ENCODE data around the gene MYO7B.

The MYO7B gene

GRCh38 chr2:127545796-127546195 lies 10.3 kb downstream of the MYO7B start:
- no peak overlapping the region for H3K4me3 ChIP-seq (ENCODE audit: low read depth, low read length)
- DNase-seq (ENCODE audit: low read depth) = no peak

DNA sequence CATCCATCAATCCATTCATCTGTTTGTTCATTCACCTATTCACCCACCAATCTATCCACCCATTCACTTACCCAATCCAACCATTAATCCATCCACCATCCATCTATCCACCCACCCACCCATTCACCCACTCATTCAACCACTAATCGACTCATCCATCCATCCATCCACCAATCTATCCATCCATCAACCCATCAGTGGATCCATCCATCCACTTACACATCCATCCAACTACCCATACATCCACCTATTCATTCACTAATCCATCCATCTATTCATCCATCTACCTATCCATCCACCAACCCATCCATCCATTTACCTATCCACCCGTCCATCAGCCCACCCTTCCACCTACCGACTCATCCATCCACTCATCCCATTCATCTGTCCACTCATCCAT lies 11.3 kb downstream of the MYO7B start:
- DNase-seq (ENCODE audit: low read depth) = no peak
- H3K4me3 ChIP-seq (ENCODE audit: low read depth, low read length) = no peak overlapping the region

- DNase-seq (ENCODE audit: low read depth) = no peak
- H3K4me3 ChIP-seq (ENCODE audit: low read depth, low read length) = no peak overlapping the region
These were observed 15.9 kb downstream of the MYO7B start for GRCh38 chr2:127551221-127551930.

- H3K4me3 ChIP-seq (ENCODE audit: low read depth, low read length) = no peak overlapping the region
- DNase-seq (ENCODE audit: low read depth) = no peak
These were observed 16.9 kb downstream of the MYO7B start for GRCh38 chr2:127552336-127552735.

GRCh38 chr2:127552846-127553245 lies 17.4 kb downstream of the MYO7B start:
- no peak for DNase-seq (ENCODE audit: low read depth)
- H3K4me3 ChIP-seq (ENCODE audit: low read depth, low read length) = no peak overlapping the region

DNA sequence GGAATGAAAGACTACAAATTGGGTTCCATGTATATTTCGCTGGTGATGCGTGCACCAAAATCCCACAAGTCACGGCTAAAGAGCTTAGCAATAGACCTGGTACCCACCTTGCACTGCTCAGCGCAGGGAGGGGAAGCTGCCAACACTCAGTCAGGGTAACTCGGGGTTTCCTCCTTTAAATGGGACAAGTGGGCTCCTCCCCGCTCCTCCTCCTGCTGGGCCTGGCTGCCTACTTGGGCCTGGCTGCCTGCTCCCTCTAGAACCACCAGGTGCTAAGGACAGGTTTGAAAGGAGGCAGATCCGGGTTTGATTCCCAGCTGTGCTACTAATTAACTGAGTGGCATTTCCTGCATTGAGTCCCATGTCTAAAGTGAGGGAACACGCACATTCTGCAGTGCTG lies 23.4 kb downstream of the MYO7B start:
- no peak for DNase-seq (ENCODE audit: low read depth)
- no peak overlapping the region for H3K4me3 ChIP-seq (ENCODE audit: low read depth, low read length)

- H3K4me3 ChIP-seq (ENCODE audit: low read depth, low read length) = no peak overlapping the region
- no peak for DNase-seq (ENCODE audit: low read depth)
These were observed 24.0 kb downstream of the MYO7B start for GRCh38 chr2:127559454-127559853.

GRCh38 chr2:127560201-127560930 lies 24.9 kb downstream of the MYO7B start:
- DNase-seq (ENCODE audit: low read depth) = no peak
- H3K4me3 ChIP-seq (ENCODE audit: low read depth, low read length) = no peak overlapping the region

DNA sequence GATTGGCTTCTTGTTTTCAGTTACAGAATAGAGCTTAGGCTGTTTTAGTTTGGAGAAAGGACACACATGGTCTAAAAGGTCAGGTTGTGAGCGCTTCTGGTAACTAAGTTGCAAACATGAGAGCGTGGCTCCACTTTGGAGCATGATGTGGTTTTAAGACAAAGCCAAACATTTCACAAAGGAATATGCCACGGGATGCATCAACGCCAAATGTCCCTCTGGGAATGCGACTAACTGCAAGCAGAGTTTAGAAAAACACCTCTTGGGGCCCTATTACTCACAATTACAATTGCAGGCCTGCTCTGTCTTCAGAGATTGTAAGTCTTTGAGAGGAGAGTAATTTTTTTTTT lies 25.4 kb downstream of the MYO7B start:
- peak; percentile 82 for DNase-seq (ENCODE audit: low read depth)
- no peak overlapping the region for H3K4me3 ChIP-seq (ENCODE audit: low read depth, low read length)

DNA sequence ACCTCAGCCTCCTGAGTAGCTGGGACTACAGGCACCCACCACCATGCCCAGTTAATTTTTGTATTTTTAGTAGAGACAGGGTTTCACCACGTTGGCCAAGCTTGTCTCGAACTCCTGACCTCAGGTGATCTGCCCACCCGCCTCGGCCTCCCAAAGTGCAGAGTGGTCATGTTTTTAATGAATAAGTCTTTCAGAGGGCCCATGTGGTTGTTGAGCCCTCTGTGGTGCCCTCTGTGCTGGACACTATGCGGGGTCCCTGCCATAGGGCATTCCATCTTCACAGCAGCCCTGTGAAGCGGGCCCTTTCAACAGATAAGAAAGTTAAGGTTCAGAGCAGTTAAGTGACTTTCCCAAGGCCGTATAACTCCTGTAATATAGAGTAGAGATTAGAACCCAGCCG lies 25.9 kb downstream of the MYO7B start:
- H3K4me3 ChIP-seq (ENCODE audit: low read depth, low read length) = no peak overlapping the region
- no peak for DNase-seq (ENCODE audit: low read depth)

GRCh38 chr2:127562936-127563335 lies 27.5 kb downstream of the MYO7B start:
- H3K4me3 ChIP-seq (ENCODE audit: low read depth, low read length) = no peak overlapping the region
- DNase-seq (ENCODE audit: low read depth) = no peak

DNA sequence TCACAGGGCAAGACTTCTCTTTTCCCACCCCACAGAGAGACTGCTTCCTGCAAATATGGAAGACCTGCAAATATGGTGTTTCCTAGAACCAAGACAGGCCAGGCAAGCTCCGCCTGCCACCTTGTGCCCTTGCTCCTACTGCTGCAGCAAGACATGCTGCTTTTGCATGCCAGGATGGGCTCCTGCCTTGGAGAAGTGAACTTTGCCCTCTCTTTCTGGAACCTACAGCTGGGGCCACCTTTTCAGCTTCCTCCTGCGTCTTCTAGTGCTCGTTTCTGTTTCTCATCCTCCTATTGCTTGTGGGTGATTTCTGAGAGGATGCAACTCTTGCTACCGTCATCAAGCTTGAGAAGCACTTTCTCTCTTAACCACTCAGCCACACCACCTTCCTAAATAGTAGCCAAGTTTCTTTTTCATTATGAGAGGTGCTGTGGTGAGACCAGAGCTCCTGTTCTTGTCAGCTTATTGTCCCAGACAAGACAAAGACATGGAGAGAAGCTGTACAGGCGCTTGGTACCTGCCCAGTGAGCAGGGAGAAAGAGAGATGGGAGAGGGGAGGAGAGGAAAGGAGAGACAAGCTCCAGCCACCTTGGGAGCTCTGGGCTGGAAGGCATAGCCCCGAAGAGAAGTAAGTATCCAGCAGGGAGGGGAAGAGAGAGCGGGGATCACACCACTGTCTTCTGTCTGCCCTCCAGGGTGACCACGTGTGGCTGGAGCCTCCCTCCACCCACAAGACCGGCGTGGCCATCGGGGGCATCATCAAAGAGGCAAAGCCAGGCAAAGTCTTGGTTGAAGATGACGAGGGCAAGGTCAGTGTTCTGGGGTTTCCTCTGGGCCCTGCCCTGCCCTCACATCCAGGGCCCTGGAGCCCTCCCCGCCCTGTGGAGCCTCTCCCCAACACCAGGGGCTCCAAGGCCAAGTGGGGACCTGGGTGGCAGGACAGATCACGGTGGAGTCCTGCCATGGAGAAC lies 28.3 kb downstream of the MYO7B start:
- DNase-seq (ENCODE audit: low read depth) = no peak

DNA sequence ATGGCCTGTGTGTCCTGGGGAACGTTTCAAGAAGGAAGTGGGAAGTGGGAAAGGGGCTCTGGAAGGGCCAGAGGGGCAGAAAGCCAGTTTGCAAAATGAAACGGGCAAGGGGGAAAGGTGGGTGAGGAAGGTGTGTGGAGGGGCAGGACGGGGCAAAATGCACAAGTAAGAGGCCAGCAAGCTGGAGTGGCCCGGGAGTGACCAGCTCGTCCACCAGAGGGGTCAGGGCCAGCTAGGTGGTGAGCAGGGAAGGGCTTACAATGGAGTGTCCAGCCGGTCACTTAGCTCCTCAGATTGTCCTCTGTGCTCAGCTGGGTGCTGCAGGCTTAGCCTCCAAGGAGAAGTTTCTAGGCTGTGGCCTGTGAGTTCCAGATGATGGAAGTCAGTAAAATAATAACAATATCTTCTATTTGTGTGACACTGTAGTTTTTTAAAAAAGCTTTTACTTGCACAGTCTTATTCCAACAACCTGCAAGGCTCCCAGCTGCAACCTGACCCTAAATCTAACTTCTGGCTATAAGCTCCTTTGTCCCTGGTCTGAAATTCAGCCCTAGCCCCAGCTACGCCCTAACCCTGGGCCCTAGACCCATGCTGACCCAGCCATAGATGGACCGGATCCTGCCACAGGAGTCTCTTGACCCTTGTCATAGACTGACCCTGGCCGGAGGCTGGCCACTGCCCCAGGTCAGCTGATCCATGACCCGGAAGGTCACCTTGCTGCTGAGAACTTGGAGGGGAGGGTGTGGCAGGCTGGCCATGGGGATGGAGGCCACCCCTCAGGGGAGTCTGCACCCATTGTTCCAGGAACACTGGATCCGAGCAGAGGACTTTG lies 29.2 kb downstream of the MYO7B start:
- H3K4me3 ChIP-seq (ENCODE audit: low read depth, low read length) = no peak overlapping the region
- DNase-seq (ENCODE audit: low read depth) = no peak

More for the DNA sequence above, 28.3 kb downstream of the MYO7B start:
- no peak overlapping the region for H3K4me3 ChIP-seq (ENCODE audit: low read depth, low read length)

DNA sequence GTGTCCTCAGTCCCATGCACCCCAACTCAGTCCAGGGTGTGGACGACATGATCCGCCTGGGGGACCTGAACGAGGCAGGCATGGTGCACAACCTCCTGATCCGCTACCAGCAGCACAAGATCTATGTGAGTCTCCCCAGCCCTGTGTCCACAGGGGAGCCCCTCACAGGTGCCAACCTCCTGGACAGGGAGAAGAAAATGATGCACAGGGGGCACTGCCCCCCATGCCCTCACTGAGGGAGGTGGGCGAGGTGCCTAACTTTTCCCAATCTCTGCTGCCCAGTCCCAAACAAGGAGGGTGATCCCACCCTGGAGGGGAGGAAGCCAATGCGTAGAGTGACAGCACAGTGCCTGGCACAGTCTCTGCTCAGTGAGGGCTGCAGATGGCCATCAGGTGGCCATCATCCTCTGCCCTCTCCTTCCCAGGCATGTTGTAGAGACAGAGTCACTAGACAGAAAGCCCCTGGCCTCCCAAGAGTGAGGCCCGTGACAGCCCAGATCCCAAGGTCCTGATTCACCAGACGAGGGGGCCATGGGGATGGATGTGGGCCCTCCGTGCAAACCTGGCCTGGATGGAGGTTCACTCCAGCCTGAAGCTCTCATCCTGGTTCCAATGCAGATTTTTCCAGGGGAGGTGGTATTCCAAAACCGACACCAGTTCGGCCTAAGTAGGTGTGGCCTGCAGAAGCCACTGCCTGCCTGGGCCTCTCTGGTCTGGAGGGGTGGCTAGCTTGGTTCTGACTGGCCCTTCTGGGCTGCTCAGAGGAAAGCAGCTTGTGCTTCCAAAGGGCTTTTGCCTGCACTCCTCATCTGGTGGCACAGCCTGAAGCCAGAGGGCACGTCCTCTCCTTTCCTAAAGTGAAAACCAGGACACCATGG lies 30.0 kb downstream of the MYO7B start:
- DNase-seq (ENCODE audit: low read depth) = no peak
- no peak overlapping the region for H3K4me3 ChIP-seq (ENCODE audit: low read depth, low read length)

DNA sequence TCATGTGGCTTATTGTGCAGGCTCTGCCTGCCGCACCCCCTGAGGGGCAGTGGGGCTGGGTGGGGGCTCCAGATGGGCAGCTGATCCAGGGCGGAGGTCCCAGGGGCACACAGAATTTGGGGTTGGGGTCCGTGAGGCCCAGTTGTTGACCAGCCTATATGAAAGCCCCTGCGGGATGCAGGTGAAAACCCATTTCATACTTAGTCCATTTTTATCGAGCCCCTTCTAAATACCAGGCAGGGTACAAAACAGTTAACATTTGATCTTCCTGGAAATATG lies 30.6 kb downstream of the MYO7B start:
- DNase-seq (ENCODE audit: low read depth) = no peak
- no peak overlapping the region for H3K4me3 ChIP-seq (ENCODE audit: low read depth, low read length)

DNA sequence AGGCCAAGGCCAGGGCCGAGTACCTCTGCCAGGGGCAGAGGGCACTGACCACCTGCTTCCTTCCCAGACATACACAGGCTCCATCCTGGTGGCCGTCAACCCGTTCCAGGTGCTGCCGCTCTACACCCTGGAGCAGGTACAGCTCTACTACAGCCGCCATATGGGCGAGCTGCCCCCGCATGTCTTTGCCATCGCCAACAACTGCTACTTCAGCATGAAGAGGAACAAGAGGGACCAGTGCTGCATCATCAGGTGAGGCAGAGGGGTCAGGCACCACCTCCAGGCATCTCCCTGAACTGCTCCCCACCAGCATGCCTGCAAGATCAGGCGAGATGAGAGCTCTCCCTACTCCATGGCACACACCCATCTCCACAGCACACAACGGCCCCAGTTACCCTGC lies 31.1 kb downstream of the MYO7B start:
- H3K4me3 ChIP-seq (ENCODE audit: low read depth, low read length) = no peak overlapping the region
- no peak for DNase-seq (ENCODE audit: low read depth)

- DNase-seq (ENCODE audit: low read depth) = no peak
- no peak overlapping the region for H3K4me3 ChIP-seq (ENCODE audit: low read depth, low read length)
These were observed 31.9 kb downstream of the MYO7B start for GRCh38 chr2:127567351-127567854.

GRCh38 chr2:127568128-127568527 lies 32.6 kb downstream of the MYO7B start:
- H3K4me3 ChIP-seq (ENCODE audit: low read depth, low read length) = no peak overlapping the region
- DNase-seq (ENCODE audit: low read depth) = no peak
